GM21360 (cell line): ENCODE results near the gene TFAP2D.

Experiments
- ATAC-seq: cut with Tn5 transposase; IDR thresholded peaks from one replicate; pipeline ENCODE4 v1.9.1; 2021; ENCODE audit warnings: mild to moderate bottlenecking, moderate library complexity; ENCODE audit not compliant: unreplicated experiment

The TFAP2D gene

GRCh38 chr6:50818020-50818419 lies 104.7 kb downstream of the TFAP2D start:
- no peak for ATAC-seq

GRCh38 chr6:50818673-50819072 lies 105.3 kb downstream of the TFAP2D start, which contains the start of gene TFAP2B:
TFAP2B (plus strand) TSS chr6:50818871; CDS start chr6:50818892, 21 bp downstream.
- ATAC-seq = no peak

GRCh38 chr6:50819466-50819903 lies 106.2 kb downstream of the TFAP2D start:
- ATAC-seq = no peak

GRCh38 chr6:50819904-50820868 lies 106.9 kb downstream of the TFAP2D start:
- ATAC-seq = no peak

GRCh38 chr6:50820869-50821264 lies 107.5 kb downstream of the TFAP2D start:
- ATAC-seq = no peak

GRCh38 chr6:50821441-50822077 lies 108.2 kb downstream of the TFAP2D start:
- no peak for ATAC-seq

GRCh38 chr6:50822078-50822476 lies 108.8 kb downstream of the TFAP2D start:
- ATAC-seq = no peak
